Measurements from ENCODE around the gene HSDL1. TPM values are rescaled to one million over a fixed set of nuclear protein-coding genes. Genes with fewer than 3 reads are reported as not detected.

Gene HSDL1
- total RNA-seq, 2 donors from 2014 or later: 11.2 to 11.8 TPM

DNA sequence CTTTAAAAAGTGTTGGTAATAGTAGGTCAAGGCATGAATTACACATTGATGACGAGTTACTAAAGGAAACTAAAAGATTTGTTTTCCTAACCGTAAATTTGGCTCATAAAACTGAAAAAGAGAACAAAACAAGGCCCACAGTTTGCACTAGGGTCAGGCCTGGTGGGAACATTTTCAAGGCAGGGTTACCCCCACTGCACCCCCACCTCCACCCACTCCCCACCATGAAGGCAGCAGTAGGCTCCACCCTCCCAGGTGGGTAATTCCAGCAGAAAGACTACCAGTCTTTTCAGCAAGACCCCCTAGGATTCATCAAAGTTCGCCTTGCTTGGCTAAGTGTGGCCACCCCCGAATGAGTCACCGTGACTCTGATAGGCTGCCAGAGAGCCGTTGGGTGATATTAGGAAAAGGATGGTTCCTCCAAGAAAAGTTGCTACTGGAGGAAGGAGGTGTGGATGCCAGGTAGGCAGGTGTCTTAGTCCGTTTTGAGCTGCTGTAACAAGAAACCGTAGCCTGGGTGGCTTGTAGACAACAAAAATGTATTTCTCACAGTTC is 8.8 kb upstream of the HSDL1 start:
- Mint-ChIP-seq H3K9me3 (no peaks in the 10 kb centered on the region), H3K36me3 (no peaks in the 10 kb centered on the region), H3K27ac (no peak overlapping the region)
- no peak for DNase-seq (ENCODE audit: low spot score in 2 of 2)
- ATAC-seq: no peak

DNA sequence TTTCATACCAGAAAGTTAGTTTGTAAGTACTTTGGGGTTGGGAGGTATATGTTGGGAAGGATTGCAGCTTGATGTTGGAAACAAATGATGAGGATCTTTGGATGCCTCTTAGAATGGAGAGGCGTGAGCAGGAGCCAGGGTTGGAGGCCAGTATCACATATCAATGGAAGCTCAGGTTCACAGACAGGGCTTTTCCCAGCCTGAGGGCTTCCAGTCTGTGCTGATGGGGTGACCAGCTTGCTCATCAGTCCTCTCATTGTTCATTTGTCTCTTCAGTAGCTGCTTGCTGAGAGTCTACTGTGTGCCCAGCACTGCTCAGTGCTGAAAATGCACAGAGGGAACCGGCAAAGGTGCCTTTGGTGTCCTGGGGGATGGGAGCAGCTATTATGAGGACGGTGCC is 5.9 kb upstream of the HSDL1 start:
- Mint-ChIP-seq H3K27ac (no peak overlapping the region), H3K36me3 (no peaks in the 10 kb centered on the region), H3K9me3 (no peaks in the 10 kb centered on the region)
- ATAC-seq (no peak), DNase-seq (ENCODE audit: low spot score in 2 of 2) (no peak)

DNA sequence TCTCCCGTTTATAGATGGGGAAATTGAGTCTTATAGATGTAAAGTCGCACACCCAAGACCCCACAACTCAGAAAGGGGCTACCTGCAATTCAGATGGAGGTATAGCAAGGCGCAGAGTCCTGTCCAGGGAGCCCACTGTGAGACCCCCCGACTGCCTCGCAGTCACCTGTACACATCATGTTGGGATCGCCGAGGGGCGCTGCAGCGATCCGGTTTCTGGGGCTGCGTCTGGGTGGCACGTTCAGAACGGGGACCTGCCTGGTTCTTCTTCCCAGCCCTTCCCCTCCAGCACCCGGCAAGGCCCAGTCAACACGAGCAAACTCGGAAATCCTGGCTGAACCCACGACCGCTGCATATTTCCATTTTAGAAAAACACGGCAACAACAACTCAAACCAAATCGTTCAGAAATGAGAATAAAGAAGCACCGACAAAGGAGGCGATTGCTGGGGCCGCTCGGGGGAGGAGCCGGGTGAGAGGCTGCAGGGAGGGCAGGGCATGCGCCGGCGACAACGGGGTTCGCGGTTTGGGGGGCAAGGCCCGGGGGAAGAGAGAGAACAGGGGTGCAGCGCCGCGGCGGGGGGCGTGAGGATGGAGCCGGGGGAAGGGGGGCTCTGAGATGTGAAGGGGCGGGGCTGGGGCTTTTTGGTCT is 643 bp downstream of the HSDL1 start:
- H3K36me3 Mint-ChIP-seq: peaks cover 0 to 6% of the 10 kb centered on the region in 2 donors
- peak overlapping the region; percentile 86 to 95 for H3K27ac Mint-ChIP-seq
- DNase-seq (ENCODE audit: low spot score in 2 of 2) (peak in 1 of 2 donors; percentile 54), ATAC-seq (peak; percentile 59 to 62)
- no peaks in the 10 kb centered on the region for H3K9me3 Mint-ChIP-seq

DNA sequence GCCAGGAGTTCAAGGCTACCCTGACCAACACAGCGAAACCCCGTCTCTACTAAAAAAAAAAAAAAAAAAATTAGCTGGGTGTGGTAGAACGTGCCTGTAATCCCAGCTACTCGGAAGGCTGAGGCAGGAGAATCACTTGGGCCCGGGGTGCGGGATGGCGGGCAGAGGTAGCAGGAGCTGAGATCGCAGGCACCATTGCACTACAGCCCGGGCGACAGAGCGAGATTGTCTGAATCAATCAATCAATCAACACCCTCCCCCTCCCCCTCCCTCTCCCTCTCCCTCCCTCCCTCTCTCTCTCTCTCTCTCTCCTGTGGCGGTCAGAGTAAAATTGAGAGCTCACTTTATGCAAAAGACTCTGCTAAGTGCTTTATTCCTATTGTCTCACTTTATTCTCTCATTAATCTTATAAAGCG is 1.2 kb downstream of the HSDL1 start:
- ATAC-seq: no peak
- no peak for DNase-seq (ENCODE audit: low spot score in 2 of 2)
- peaks cover 0 to 6% of the 10 kb centered on the region in 2 donors for H3K36me3 Mint-ChIP-seq
- H3K27ac Mint-ChIP-seq: peak overlapping the region; percentile 86 to 95
- no peaks in the 10 kb centered on the region for H3K9me3 Mint-ChIP-seq

DNA sequence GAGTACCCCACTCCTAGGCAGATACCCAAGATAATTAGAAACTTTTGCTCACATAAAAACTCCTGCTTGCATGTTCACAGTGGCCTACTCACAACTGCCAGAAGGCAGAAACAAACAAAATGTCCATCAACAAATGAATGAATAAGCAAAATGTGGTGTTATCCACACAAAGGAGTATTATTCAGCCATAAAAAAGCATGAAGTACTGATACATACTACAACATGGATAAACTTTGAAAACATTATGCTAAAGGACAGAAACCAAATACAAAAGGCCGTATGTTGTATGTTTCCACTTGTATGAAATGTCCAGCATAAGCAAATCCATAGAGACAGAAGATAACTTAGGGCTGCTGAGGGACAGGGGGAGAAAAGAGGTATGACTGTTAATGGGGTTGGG is 1.9 kb downstream of the HSDL1 start:
- ATAC-seq: no peak
- Mint-ChIP-seq H3K27ac (no peak overlapping the region), H3K9me3 (no peaks in the 10 kb centered on the region), H3K36me3 (peaks cover 0 to 6% of the 10 kb centered on the region in 2 donors)
- DNase-seq (ENCODE audit: low spot score in 2 of 2): no peak

DNA sequence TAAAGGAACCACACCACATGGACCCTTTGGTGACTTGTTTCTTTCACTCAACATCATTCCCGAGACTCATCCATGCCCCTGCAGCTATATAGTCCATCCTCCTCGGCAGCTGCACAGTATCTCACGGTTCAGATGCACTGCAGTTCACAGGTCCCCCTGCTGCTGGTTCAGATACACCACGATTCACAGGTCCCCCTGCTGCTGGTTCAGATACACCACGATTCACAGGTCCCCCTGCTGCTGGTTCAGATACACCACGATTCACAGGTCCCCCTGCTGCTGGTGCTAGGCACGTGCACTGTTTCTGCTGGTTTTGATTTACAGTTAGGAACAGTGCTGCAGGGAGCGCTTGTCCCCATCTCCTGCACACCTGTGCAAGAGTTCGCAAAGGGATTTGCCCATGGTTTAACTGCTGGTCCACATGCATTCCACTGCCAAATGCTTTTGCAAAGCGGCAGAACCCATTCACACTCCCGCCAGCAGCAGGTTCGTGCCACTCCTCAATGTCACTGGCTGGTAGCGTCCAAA is 3.8 kb downstream of the HSDL1 start:
- H3K27ac Mint-ChIP-seq: no peak overlapping the region
- no peaks in the 10 kb centered on the region for H3K9me3 Mint-ChIP-seq
- DNase-seq (ENCODE audit: low spot score in 2 of 2) (no peak), ATAC-seq (no peak)
- peaks cover 0 to 6% of the 10 kb centered on the region in 2 donors for H3K36me3 Mint-ChIP-seq

DNA sequence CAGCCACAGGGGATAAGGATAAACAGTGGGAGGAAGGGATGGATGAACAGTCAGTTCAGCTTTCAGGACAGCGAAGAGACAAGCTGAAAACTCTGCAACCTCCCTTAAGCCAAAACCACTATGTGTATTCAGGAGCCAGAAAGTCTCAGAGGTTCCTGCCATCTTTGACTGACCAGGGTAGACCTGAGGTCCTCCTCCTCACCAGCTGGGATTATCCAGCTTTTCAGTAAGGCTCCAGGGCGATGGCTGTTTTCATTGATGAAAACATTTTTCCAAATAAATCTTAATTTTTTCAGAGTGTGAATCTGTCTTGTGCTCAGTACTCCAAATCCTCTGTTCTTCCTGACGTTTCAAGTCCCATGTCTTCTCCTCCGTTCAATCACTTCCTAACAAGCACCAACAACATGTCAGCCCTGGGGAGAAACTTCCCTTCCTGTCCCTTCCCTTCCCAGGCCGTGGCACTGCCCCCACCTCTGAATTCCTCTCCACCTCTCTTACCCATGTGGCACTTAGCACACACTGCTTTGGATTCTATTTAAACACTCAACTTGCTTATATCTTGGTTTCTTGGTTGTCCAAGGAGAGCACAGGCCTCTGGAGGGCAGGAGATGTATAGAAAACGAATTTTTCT is 5.2 kb downstream of the HSDL1 start:
- DNase-seq (ENCODE audit: low spot score in 2 of 2): no peak

DNA sequence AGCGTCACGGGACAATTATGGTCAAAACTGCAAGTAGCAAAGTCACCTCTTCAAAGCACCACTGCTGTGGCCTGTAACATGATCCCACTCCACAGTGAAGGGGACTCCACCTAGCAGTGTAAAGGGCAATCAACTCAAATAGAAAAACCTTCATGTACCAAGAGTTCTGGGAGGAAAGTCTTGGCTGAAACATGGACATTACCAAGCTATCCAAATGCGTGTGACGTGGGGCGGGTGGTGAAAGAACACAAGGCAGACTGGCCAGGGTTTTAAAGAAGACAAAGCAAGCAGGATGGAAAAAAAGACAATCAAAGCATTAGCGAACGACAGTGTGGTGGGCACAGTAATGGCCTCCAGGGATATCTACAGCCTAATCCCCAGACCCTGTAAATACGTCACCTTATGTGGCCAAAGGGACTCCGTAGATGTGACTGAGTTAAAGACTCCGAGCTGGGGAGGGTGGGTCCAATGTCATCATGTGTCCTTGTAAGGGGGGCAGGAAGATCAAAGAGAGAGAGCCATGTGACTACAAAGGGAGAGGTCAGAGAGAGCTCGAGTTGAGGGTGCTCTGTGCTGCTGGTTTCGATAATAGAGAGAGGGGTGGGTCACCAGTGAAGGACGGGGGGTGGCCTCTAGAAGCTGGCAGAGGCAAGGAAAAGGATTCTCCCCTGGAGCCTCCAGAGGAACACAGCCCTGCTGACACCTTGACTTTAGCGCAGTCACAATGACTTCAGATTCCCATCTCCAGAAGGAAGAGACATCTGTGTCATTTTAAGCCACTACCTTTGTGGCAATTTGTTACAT is 6.0 kb downstream of the HSDL1 start:
- DNase-seq (ENCODE audit: low spot score in 2 of 2) (peak in 1 of 2 donors; percentile 32), ATAC-seq (peak; percentile 93 to 99)
- H3K36me3 Mint-ChIP-seq: peaks cover 0 to under 1% of the 10 kb centered on the region in 2 donors
- H3K27ac Mint-ChIP-seq: peak overlapping the region; percentile 13 to 56
- no peaks in the 10 kb centered on the region for H3K9me3 Mint-ChIP-seq

More for the DNA sequence above, 5.2 kb downstream of the HSDL1 start:
- no peak for ATAC-seq
- no peaks in the 10 kb centered on the region for H3K9me3 Mint-ChIP-seq
- peaks cover 0 to 6% of the 10 kb centered on the region in 2 donors for H3K36me3 Mint-ChIP-seq
- no peak overlapping the region for H3K27ac Mint-ChIP-seq

DNA sequence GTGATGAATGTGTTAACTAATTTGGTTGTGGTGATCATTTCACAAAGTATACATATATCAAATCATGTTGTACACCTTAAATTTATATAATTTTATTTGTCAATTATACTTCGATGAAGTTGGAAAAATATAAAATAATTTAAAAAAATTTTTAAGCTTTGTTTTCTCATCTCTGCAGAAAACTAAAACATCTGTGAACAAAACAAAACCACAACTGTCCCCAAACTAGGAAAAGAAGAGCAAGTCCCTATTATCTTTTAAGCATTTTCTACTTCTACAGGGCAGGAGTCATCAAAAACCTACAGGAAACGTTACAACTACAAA is 6.5 kb downstream of the HSDL1 start:
- peak overlapping the region in 1 of 2 donors; percentile 13 for H3K27ac Mint-ChIP-seq
- no peak for ATAC-seq

DNA sequence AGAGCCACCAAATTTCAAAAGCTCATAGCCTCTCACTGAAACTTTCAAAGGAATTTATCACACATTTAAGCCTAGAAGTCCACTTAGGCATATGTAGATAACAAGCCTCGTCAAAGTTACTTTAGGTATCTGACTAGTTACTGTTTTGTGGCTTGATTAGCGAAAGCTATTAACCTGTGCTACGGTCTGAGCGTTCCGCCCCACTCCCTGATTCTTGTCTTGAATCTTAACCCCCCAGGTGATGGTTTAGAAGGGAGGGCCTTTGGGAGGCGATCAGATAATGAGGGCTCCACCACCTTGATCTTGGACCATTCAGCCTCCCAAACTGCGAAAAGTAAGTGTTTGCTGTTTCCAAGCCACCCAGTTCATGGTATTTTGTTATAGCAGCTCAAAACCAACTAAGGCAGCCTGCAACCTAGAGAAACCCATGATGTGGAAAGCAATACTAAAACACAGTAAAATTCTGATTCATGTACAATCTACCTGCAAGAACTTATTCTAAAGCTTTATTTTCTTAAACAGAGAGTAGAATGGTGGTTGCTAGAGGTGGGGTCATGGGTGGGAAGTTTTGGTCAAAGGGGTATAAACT is 7.1 kb downstream of the HSDL1 start:
- DNase-seq (ENCODE audit: low spot score in 2 of 2) (no peak), ATAC-seq (no peak)
- Mint-ChIP-seq H3K27ac (no peak overlapping the region), H3K36me3 (no peaks in the 10 kb centered on the region), H3K9me3 (no peaks in the 10 kb centered on the region)

More for the DNA sequence above, 6.5 kb downstream of the HSDL1 start:
- Mint-ChIP-seq H3K36me3 (no peaks in the 10 kb centered on the region), H3K9me3 (no peaks in the 10 kb centered on the region)
- no peak for DNase-seq (ENCODE audit: low spot score in 2 of 2)

DNA sequence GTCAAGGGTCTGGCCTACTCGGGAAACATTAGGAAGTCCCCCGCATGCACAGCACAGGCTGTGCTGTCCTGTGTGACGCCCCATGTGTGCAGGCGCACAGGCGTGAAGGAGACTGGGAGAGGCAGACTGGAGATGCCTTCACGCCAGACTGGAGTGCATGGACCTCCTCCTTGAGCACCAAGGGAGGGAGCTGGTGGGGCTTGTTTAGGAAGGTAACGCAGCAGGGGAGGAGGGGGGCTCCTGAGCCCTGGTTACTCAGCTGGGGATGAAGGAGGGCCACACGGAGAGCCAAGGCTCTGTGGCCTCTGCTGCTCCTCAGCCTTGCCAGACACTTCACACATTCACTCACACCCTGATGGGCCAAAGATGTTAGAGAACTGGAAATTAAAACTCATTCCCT is 7.7 kb downstream of the HSDL1 start:
- Mint-ChIP-seq H3K27ac (peak overlapping the region in 1 of 2 donors; percentile 33), H3K9me3 (no peaks in the 10 kb centered on the region), H3K36me3 (no peaks in the 10 kb centered on the region)
- no peak for ATAC-seq
- no peak for DNase-seq (ENCODE audit: low spot score in 2 of 2)

DNA sequence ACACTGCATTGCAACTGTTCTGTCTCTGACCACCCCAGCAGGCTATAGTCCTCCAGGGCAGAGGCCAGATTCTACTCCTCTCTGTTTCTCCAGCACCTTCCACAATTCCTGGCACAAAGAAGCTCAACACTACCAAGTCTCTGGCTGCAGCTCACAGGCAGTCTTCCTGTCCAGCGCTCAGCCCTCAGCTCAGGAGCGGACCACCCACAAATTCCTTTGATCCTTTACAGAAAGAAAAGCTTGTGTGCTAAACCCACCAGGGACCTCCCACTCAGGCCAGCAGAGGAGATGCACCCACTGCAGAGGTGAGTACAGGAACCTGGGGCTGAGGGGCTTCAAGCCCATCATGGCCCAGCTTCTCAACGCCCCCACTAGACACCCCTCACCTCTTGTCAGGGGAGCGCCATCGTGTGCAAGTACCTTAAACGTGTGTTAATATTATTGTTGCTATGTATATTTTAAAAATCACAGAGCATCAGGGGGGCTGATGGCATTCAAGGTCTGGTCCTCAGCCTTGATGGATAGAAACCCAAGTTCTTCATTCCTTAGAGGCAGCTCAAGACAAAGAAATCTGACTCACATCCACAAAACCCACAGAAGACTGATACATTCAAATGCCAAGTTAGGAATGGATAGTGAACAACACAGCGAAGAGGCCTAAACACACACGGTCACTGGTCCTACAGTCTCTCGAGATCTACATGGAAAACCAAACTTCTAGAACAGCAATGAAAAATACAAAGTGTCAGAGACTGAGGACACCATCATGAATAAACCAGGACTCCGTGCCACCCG is 8.4 kb downstream of the HSDL1 start:
- Mint-ChIP-seq H3K9me3 (no peaks in the 10 kb centered on the region), H3K27ac (peak overlapping the region; percentile 6 to 33), H3K36me3 (no peaks in the 10 kb centered on the region)
- no peak for ATAC-seq
- no peak for DNase-seq (ENCODE audit: low spot score in 2 of 2)

DNA sequence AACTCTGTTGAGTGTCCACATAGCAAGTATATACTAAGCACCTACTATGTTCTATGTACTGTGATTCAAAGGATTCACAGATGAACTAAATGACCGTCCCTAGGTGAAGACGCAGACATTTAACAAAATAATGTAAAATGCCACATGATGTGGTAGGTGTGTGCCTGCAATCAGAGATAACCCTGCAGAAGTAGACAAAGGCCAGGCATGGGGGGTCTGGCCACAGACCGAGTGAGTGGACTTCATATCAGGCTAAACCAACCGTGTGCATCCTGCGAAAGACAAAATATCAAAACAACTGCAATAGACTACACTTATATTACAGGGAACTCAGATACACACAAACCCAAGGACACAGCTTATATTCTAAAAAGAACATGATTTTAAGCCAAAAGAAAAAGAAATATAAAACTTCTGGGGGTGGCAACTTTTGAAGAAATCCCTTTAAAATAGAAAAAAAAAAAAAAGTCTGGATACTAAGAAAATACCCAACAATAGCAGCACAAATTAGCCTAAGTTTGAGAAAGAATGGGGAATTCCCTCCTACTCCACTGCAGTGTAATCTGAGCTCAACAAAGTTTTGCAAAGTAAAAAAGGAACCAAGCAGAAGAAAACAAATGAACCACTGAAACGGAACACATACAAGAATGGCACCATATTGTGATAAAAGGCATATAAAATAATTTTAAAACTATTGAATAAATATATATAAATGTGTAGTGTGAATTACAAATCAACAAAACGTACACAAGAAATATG is 12.3 kb downstream of the HSDL1 start:
- ATAC-seq (no peak), DNase-seq (ENCODE audit: low spot score in 2 of 2) (no peak)
- H3K27ac Mint-ChIP-seq: no peak overlapping the region
- no peaks in the 10 kb centered on the region for H3K9me3 Mint-ChIP-seq
- H3K36me3 Mint-ChIP-seq: no peaks in the 10 kb centered on the region

DNA sequence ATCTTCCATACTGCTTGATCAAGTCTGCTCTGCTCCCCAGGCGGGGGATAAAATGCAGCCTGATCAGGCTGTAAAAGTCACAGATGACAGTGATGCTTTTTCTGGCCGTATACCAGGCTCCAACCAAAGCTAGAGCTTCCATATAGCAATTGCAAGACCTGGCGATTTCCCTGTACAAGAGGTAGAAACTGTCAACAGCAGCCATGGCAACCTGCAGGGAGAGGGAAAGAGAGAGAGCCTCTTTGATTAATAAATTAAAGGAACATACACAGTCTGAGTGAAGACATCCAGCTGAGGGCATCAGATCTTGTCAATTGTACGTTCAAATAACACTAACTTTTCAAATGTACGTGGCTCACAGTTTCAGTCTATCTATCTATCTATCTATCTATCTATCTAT is 13.9 kb downstream of the HSDL1 start:
- Mint-ChIP-seq H3K36me3 (no peaks in the 10 kb centered on the region), H3K9me3 (no peaks in the 10 kb centered on the region), H3K27ac (no peak overlapping the region)
- ATAC-seq: no peak
- no peak for DNase-seq (ENCODE audit: low spot score in 2 of 2)

DNA sequence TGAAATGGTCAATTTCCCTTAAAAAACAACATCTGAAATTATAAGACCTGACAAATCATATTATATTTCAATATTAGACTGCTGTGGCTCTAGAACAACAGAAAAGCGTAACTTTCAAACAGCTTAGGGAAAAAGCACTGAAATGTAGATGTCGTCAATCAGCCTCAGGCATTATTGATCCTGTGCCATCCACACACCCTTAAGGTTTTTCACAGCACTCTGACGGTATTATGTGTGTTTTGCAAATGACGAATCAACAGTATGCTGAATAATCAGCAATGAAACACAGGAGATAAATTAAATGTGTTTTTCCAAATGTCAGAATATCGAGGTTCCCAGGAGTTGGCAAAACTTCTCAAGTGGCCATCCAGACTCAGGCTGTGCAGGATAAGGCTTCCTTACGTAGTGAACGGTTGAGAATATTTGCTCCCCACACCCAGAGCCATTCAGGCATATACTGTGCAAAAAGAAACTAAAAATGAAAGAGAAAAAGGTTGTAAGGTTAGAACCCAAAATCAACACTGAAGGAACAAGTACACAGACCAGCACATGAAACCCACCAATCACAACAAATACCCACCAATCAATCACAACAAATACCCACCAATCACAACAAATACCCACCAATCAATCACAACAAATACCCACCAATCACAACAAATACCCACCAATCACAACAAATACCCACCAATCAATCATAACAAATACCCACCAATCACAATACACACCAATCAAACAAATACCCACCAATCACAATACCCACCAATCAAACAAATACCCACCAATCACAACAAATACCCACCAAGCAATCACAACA is 20.5 kb downstream of the HSDL1 start:
- no peak for ATAC-seq
- no peaks in the 10 kb centered on the region for H3K9me3 Mint-ChIP-seq
- peak overlapping the region in 1 of 2 donors; percentile 29 for H3K27ac Mint-ChIP-seq
- no peak for DNase-seq (ENCODE audit: low spot score in 2 of 2)
- no peaks in the 10 kb centered on the region for H3K36me3 Mint-ChIP-seq

All from activated naive CD4-positive, alpha-beta T cell treated with anti-CD3 and anti-CD28 coated beads, Interleukin-2, amount 50 U/mL, for 72 hours (primary cell).